ENCODE results near the gene CYP4A11. TPM values are rescaled to one million over a fixed set of nuclear protein-coding genes. Genes with fewer than 3 reads are reported as not detected.
"Not testable (repeated sequence)": the region's sequence is repeated elsewhere in the genome, so short reads cannot be mapped to it uniquely, and the experiment has no call there.

The CYP4A11 gene
- total RNA-seq (not detected), polyA plus RNA-seq (under 1 TPM; 0.06 to 0.10 TPM)
- long read RNA-seq, donor 1 = 0 reads
- long read RNA-seq, donor 2 = 0 reads
- long read RNA-seq, donor 3 = 0 reads
- long read RNA-seq, donor 4 = 0 reads
- long read RNA-seq, donor 5 = 0 reads

- ATAC-seq (ENCODE audit: insufficient read depth, low FRiP score) (no peak), DNase-seq (no peak)
- WGBS, 2 donors = 68 to 74% methylated on average over 3 to 5 of the region's 5 CpGs
- Histone ChIP-seq H3K36me3 (ENCODE audit: control insufficient read depth in 4 of 4, insufficient read depth in 4 of 4, low read length in 4 of 4) (no peaks in the 10 kb centered on the region), H3K27ac (ENCODE audit: low read depth in 1 of 2, low read length in 1 of 2) (peak within 1 kb of the TSS in 1 of 2 donors; percentile 11), H3K9me3 (ENCODE audit: control insufficient read depth in 4 of 4, insufficient read depth in 3 of 4, low read length in 3 of 4) (peaks cover 0 to 2% (median 0%) of the 10 kb centered on the region in 4 donors), H3K4me3 (no peak within 1 kb of the TSS), H3K9ac (ENCODE audit: insufficient read depth in 1 of 2, low read length in 2 of 2) (no peak within 1 kb of the TSS), H3K4me1 (ENCODE audit: control insufficient read depth in 5 of 5, insufficient read depth in 5 of 5, low read length in 5 of 5) (peaks cover 0 to 4% (median 0%) of the 10 kb centered on the region in 5 donors), H3K27me3 (ENCODE audit: control insufficient read depth in 3 of 3, insufficient read depth in 3 of 3, low read length in 2 of 3) (no peaks in the 10 kb centered on the region)
- TF ChIP-seq CTCF (IDR thresholded peaks at IDR 0.05; ENCODE audit: control extremely low read depth, extremely low read depth) = no peak
Observed at GRCh38 chr1:46941135-46941694, at the start of gene CYP4A11. Gene CYP4A11, minus strand, starts transcription at chr1:46941476. Its CDS starts 43 bp downstream, at chr1:46941433.

- not testable (repeated sequence) for H3K4me3 ChIP-seq; H3K9ac ChIP-seq (ENCODE audit: insufficient read depth in 1 of 2, low read length in 2 of 2); DNase-seq; ATAC-seq (ENCODE audit: insufficient read depth, low FRiP score); H3K9me3 ChIP-seq (ENCODE audit: control insufficient read depth in 4 of 4, insufficient read depth in 3 of 4, low read length in 3 of 4); H3K36me3 ChIP-seq (ENCODE audit: control insufficient read depth in 4 of 4, insufficient read depth in 4 of 4, low read length in 4 of 4); H3K4me1 ChIP-seq (ENCODE audit: control insufficient read depth in 5 of 5, insufficient read depth in 5 of 5, low read length in 5 of 5); H3K27me3 ChIP-seq (ENCODE audit: control insufficient read depth in 3 of 3, insufficient read depth in 3 of 3, low read length in 2 of 3); H3K27ac ChIP-seq (ENCODE audit: low read depth in 1 of 2, low read length in 1 of 2)
- WGBS, 2 donors = 89 to 91% methylated on average over 2 of the region's 2 CpGs
Observed at GRCh38 chr1:46990541-46990940, 49.3 kb upstream of the CYP4A11 start.

GRCh38 chr1:46983830-46984586 lies 42.7 kb upstream of the CYP4A11 start:
- no peak for TF ChIP-seq CTCF (IDR thresholded peaks at IDR 0.05; ENCODE audit: control extremely low read depth, extremely low read depth)
- Histone ChIP-seq H3K9ac (ENCODE audit: insufficient read depth in 1 of 2, low read length in 2 of 2) (no peak overlapping the region), H3K27me3 (ENCODE audit: control insufficient read depth in 3 of 3, insufficient read depth in 3 of 3, low read length in 2 of 3) (no peaks in the 10 kb centered on the region), H3K4me1 (ENCODE audit: control insufficient read depth in 5 of 5, insufficient read depth in 5 of 5, low read length in 5 of 5) (no peaks in the 10 kb centered on the region), H3K4me3 (no peak overlapping the region), H3K27ac (ENCODE audit: low read depth in 1 of 2, low read length in 1 of 2) (no peak overlapping the region), H3K9me3 (ENCODE audit: control insufficient read depth in 4 of 4, insufficient read depth in 3 of 4, low read length in 3 of 4) (peaks cover 0 to 11% (median 0%) of the 10 kb centered on the region in 4 donors), H3K36me3 (ENCODE audit: control insufficient read depth in 4 of 4, insufficient read depth in 4 of 4, low read length in 4 of 4) (no peaks in the 10 kb centered on the region)
- ATAC-seq (ENCODE audit: insufficient read depth, low FRiP score) (no peak), DNase-seq (no peak)
- 35 to 37% methylated on average over 3 of the region's 3 CpGs for WGBS, 2 donors

- DNase-seq (no peak), ATAC-seq (ENCODE audit: insufficient read depth, low FRiP score) (no peak)
- Histone ChIP-seq H3K36me3 (ENCODE audit: control insufficient read depth in 4 of 4, insufficient read depth in 4 of 4, low read length in 4 of 4) (no peaks in the 10 kb centered on the region), H3K4me3 (no peak overlapping the region), H3K9me3 (ENCODE audit: control insufficient read depth in 4 of 4, insufficient read depth in 3 of 4, low read length in 3 of 4) (peaks cover 0 to 11% (median 0%) of the 10 kb centered on the region in 4 donors), H3K4me1 (ENCODE audit: control insufficient read depth in 5 of 5, insufficient read depth in 5 of 5, low read length in 5 of 5) (no peaks in the 10 kb centered on the region), H3K9ac (ENCODE audit: insufficient read depth in 1 of 2, low read length in 2 of 2) (no peak overlapping the region), H3K27me3 (ENCODE audit: control insufficient read depth in 3 of 3, insufficient read depth in 3 of 3, low read length in 2 of 3) (no peaks in the 10 kb centered on the region), H3K27ac (ENCODE audit: low read depth in 1 of 2, low read length in 1 of 2) (no peak overlapping the region)
- no peak for TF ChIP-seq CTCF (IDR thresholded peaks at IDR 0.05; ENCODE audit: control extremely low read depth, extremely low read depth)
- 58 to 60% methylated on average over 7 of the region's 7 CpGs for WGBS, 2 donors
Observed at GRCh38 chr1:46983166-46983829, 42.0 kb upstream of the CYP4A11 start.
